Colonic mucosa (tissue), 4 donors: ENCODE data around the gene ATG9A. TPM values are rescaled to one million over a fixed set of nuclear protein-coding genes. Genes with fewer than 3 reads are reported as not detected.

Source experiments
- DNase-seq: peaks from one replicate; pipeline ENCODE4 v3.0.0-alpha.2; 2020
- H3K27ac ChIP-seq: fragments of 200-600 bp; one replicate; pipeline ENCODE4 v1.8.0; 2021
- H3K27me3 ChIP-seq: fragments of 200-600 bp; one replicate; pipeline ENCODE4 v1.8.0; 2021
- H3K36me3 ChIP-seq: fragments of 200-600 bp; one replicate; pipeline ENCODE4 v1.8.0; 2021
- H3K4me1 ChIP-seq: fragments of 200-600 bp; one replicate; pipeline ENCODE4 v1.8.0; 2021; ENCODE audit warnings: mild to moderate bottlenecking
- H3K4me3 ChIP-seq: fragments of 200-600 bp; one replicate; pipeline ENCODE4 v1.8.0; 2021
- H3K9ac ChIP-seq, 2 donors: one replicate each; pipeline ENCODE4 v1.7.0; 2013; ENCODE audit warnings: control low read depth in 2 of 2, low read depth in 2 of 2, low read length in 2 of 2
- H3K9me3 ChIP-seq: fragments of 200-600 bp; one replicate; pipeline ENCODE4 v1.8.0; 2021
- CTCF ChIP-seq: fragments of 200-600 bp; IDR thresholded peaks from one replicate; pipeline ENCODE4 v1.8.0; 2022; ENCODE audit warnings: antibody characterized with exemption, mild to moderate bottlenecking
- intact Hi-C: fragments of 100-400 bp; cut with DNase I; formaldehyde crosslinking; loops from one replicate; pipeline ENCODE4 v1.14.1; 2022
- total RNA-seq, 2 donors: library from RNA; stranded (reverse); fragmentation: NEBNext Ultra II Directional in 1 of 2; extraction: Animal tissue kit (Norgen Biotek cat#: 25700) in 1 of 2; gene quantifications; one replicate each; pipeline ENCODE4 v1.2.1, GENCODE V29; 2021
- donor health status: healthy.
- donor health status: DM: no; HTN: no; CAD: no.
- donor health status: DM: no; HTN: no; CAD: no.

Gene ATG9A
- total RNA-seq, 2 donors from 2014 or later: 56.4 to 63.8 TPM

DNA sequence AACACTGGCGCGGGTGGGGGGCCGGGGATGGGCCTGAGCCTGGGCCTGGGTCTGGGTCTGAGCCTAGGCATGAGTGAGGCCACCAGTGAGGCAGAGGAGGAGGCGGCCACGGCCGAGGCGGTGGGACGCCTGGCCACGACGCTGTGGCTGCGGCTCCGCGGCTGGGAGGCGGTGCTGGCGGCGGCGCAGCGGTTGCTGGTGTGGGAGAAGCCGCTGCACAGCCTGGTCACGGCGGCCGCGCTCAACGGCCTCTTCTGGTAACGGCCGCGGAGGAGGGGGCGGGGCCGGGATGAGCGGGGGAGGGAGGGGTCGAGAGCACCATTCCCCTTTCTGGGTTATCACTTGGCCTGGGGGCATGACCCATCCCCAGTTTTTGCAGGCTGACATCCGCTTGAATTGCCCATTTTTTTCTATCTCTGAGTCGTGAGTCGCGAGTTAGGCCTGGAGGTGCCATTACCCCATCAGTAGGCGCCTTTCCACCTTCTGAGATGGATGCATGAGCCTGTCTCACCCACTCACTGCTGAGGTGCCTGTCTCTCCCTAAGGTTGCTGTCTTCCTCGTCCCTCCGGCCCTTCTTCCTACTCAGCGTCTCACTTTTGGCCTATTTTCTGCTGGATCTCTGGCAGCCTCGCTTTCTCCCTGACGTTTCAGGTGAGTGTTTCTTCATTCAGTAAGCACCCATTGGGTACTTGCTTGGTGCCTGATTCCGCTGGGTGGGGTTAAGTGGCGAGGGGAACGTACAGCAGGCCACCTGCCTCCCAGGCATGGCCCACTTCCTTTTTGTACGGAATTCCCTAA lies 50.9 kb downstream of the ATG9A start:
- Histone ChIP-seq H3K36me3 (peaks cover 26% of the 10 kb centered on the region), H3K27ac (peak overlapping the region; percentile 100), H3K9me3 (no peaks in the 10 kb centered on the region), H3K4me1 (peaks cover 8% of the 10 kb centered on the region), H3K4me3 (peak overlapping the region; percentile 76), H3K27me3 (no peaks in the 10 kb centered on the region), H3K9ac (peak overlapping the region; percentile 64 to 97)
- peak; percentile 71 for DNase-seq
- intact Hi-C loops: loop anchor here (2.0 kb wide), 1 partner anchor 28 kb away; the partner anchor contains the start of gene ZFAND2B
- no peak for TF ChIP-seq CTCF

GRCh38 chr2:219177552-219178376 lies 51.7 kb downstream of the ATG9A start, which contains the start of gene RETREG2:
Gene RETREG2, plus strand, starts transcription at chr2:219178275. Its CDS starts 78 bp downstream, at chr2:219178353.
- H3K9me3 ChIP-seq: no peaks in the 10 kb centered on the region
- peaks cover 26% of the 10 kb centered on the region for H3K36me3 ChIP-seq
- peak within 1 kb of the TSS; percentile 100 for H3K27ac ChIP-seq
- H3K27me3 ChIP-seq: no peaks in the 10 kb centered on the region
- no peak for TF ChIP-seq CTCF
- intact Hi-C loops: loop anchor here (2.0 kb wide), 1 partner anchor 29 kb away; the partner anchor contains the start of gene ZFAND2B
- peaks cover 8% of the 10 kb centered on the region for H3K4me1 ChIP-seq
- H3K9ac ChIP-seq: peak within 1 kb of the TSS; percentile 85 to 97
- H3K4me3 ChIP-seq: peak within 1 kb of the TSS; percentile 76
- peak; percentile 92 for DNase-seq

DNA sequence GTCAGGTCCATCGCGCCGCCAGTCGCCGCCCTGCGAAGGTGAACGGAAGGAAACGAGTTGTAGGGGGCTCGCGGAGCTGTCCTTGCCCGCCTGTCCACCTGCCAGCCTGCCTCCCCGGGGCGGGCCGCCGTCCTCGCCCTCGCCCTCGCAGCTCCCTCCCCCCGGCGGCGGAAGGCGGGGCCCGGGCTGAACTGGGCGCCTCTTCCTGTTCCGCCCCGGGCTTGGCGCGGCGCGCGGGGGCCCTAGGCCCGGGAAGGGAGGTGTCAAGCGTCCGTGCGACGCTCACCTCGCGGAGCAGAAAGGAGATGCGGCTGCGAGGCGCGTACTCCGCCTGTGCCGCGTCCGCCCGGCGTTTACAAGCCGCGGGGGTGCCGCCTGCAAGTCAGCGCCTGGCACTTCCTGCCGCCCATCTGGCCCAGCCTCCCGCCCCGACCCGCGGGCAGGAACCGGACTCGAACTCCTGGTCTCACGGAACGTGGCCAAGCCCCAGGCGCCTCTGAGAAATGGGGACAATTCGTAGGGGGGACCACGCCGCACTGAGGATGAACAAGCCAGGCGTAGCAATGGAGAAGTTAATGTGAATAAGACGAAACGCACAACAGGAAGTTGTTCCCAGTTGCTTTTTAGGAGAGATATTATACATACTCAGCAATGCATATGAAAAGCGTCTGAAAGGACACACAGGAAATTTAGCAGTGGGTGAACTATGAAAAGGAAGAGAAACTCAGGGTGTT lies 52.5 kb downstream of the ATG9A start, which contains the start of gene CNPPD1:
Gene CNPPD1, minus strand, starts transcription at position 108 of the 734 bp plus-strand sequence. Its CDS starts 97 bp downstream, at position 11.
- peak within 1 kb of the TSS; percentile 85 to 97 for H3K9ac ChIP-seq
- H3K9me3 ChIP-seq: no peaks in the 10 kb centered on the region
- H3K4me1 ChIP-seq: peaks cover 8% of the 10 kb centered on the region
- DNase-seq: peak; percentile 92
- no peaks in the 10 kb centered on the region for H3K27me3 ChIP-seq
- peak within 1 kb of the TSS; percentile 76 for H3K4me3 ChIP-seq
- peak within 1 kb of the TSS; percentile 100 for H3K27ac ChIP-seq
- H3K36me3 ChIP-seq: peaks cover 19% of the 10 kb centered on the region
- intact Hi-C loops: no loop called here
- TF ChIP-seq CTCF: no peak

- H3K4me3 ChIP-seq: peak overlapping the region; percentile 76
- H3K9ac ChIP-seq: peak overlapping the region; percentile 85 to 97
- H3K9me3 ChIP-seq: no peaks in the 10 kb centered on the region
- no peak for TF ChIP-seq CTCF
- intact Hi-C loops: no loop called here
- no peaks in the 10 kb centered on the region for H3K27me3 ChIP-seq
- peak overlapping the region; percentile 100 for H3K27ac ChIP-seq
- H3K4me1 ChIP-seq: peaks cover 8% of the 10 kb centered on the region
- peaks cover 11% of the 10 kb centered on the region for H3K36me3 ChIP-seq
- DNase-seq: peak; percentile 63
Observed at GRCh38 chr2:219175928-219176817, 53.3 kb downstream of the ATG9A start.
